ENCODE results near the gene GPR55.

The GPR55 gene

DNA sequence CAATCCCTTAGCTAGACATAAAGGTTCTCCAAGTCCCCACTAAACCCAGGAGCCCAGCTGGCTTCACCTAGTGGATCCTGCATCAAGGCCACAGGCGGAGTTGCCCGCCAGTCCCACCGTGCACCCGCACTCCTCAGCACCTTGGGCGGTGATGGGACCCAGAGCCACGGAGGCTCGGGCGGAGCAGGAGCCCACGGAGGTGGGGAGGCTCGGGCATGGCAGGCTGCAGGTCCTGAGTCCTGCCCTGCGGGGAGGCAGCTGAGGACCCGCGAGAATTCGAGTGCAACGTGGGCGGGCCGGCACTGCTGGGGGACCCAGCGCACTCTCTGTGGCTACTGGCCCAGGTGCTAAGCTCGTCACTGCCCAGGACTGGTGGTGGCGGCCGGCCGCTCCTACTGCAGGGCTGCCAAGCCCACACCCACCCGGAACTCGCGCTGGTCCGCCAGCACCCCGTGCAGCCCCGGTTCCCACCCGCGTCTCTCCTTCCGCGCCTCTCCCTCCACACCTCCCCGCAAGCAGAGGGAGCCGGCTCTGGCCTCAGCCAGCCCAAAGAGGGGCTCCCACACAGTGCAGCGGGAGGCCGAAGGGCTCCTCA, 39.2 kb upstream of the GPR55 start:
- TF ChIP-seq, protein P1, sequence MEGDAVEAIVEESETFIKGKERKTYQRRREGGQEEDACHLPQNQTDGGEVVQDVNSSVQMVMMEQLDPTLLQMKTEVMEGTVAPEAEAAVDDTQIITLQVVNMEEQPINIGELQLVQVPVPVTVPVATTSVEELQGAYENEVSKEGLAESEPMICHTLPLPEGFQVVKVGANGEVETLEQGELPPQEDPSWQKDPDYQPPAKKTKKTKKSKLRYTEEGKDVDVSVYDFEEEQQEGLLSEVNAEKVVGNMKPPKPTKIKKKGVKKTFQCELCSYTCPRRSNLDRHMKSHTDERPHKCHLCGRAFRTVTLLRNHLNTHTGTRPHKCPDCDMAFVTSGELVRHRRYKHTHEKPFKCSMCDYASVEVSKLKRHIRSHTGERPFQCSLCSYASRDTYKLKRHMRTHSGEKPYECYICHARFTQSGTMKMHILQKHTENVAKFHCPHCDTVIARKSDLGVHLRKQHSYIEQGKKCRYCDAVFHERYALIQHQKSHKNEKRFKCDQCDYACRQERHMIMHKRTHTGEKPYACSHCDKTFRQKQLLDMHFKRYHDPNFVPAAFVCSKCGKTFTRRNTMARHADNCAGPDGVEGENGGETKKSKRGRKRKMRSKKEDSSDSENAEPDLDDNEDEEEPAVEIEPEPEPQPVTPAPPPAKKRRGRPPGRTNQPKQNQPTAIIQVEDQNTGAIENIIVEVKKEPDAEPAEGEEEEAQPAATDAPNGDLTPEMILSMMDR (conservative IDR thresholded peaks at IDR 0.05): no peak
- H3K27ac ChIP-seq: no peak overlapping the region

DNA sequence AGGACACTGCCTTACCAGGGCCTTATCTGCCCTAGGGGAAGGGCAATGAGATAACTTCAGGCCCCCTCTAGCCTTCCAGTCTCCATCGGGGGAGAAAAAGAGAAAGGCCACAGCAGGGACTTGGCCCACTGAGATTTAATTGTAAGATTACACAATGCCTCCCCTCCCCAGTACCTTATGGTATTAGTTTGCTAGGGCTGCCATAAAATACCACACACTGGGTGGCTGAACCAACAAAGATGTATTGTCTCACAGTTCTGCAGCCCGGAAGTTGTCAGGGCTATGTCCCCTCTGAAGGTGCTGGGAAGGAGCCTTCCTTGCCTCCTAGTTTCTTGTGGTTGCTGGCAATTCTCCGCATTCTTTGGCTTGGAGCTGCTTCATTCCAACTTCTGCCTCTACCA, 36.0 kb upstream of the GPR55 start:
- TF ChIP-seq, protein P1 (conservative IDR thresholded peaks at IDR 0.05): no peak
- no peak overlapping the region for H3K27ac ChIP-seq

- H3K27ac ChIP-seq: no peak overlapping the region
These were observed 35.0 kb upstream of the GPR55 start for GRCh38 chr2:230960026-230960425.

DNA sequence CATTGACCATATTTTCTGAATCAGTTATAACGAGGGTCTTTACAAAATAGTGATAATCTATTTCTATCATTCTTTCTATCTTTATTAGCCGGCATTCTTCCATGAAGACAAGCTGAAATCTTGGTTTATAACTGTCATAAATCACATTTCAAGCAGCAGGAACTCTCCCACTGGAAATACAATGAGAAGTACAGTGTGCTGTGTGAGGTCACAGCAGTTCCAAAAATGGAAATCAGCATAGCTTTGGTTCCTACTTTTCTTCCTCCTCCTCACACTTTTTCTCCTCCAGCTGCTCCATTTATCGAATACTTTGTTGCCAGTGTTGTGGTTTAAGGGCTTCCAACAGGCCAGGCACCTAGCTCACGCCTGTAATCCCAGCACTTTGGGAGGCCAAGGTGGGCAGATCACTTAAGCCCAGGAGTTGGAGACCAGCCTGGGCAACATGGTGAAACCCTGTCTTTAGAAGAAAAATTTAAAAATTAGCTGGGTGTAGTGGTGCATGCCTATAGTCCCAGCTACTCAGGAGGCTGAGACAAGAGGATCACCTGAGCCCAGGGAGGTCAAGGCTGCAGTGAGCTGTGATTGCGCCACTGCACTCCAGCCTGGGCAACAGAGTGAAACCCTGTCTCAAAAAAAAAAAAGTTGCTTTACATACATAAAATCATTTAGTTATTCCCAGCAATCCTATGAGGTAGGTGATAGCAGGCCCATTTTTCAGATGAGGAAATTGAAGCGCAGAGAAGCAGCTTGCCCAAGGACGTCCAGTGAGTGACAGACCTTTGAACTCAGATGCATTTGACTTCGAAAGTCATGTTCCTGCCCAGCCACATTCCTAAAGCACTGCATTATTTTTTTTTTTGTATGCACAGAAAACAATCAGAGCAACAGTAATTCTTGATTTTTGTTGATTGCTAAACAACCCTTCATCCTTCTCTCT, 34.0 kb upstream of the GPR55 start:
- TF ChIP-seq, protein P1 (conservative IDR thresholded peaks at IDR 0.05): no peak
- H3K27ac ChIP-seq: no peak overlapping the region

More at GRCh38 chr2:230960026-230960425, 35.0 kb upstream of the GPR55 start:
- TF ChIP-seq, protein P1 (conservative IDR thresholded peaks at IDR 0.05): no peak

DNA sequence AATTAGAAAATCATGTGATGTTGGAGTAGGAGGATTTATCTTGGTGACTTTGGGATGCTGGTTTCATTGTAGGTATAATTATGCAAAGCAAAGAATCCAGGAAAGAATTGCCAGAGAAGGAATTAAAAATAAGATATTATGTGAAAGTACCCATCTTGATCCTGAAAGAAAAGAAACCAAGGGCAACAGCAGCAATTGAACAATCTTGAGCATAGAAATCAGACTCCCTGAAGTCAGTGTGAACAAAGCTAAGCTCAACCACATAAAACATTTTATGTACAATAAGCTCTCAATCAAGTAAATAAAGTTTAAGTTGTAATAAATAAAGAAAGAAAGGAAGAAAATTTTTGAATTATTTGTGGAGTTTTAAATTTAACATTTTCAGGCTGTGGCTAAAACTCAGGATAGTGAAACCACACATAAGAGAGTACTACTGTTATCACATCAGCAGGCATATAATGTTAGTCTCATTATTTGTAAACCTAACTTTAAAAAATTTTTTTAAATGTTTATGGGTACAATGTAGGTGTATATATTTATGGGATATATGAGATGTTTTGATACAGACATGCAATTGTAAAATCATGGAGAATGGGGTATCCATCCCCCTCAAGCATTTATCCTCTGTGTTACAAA, 32.8 kb upstream of the GPR55 start:
- TF ChIP-seq, protein P1 (conservative IDR thresholded peaks at IDR 0.05): no peak
- H3K27ac ChIP-seq: no peak overlapping the region

DNA sequence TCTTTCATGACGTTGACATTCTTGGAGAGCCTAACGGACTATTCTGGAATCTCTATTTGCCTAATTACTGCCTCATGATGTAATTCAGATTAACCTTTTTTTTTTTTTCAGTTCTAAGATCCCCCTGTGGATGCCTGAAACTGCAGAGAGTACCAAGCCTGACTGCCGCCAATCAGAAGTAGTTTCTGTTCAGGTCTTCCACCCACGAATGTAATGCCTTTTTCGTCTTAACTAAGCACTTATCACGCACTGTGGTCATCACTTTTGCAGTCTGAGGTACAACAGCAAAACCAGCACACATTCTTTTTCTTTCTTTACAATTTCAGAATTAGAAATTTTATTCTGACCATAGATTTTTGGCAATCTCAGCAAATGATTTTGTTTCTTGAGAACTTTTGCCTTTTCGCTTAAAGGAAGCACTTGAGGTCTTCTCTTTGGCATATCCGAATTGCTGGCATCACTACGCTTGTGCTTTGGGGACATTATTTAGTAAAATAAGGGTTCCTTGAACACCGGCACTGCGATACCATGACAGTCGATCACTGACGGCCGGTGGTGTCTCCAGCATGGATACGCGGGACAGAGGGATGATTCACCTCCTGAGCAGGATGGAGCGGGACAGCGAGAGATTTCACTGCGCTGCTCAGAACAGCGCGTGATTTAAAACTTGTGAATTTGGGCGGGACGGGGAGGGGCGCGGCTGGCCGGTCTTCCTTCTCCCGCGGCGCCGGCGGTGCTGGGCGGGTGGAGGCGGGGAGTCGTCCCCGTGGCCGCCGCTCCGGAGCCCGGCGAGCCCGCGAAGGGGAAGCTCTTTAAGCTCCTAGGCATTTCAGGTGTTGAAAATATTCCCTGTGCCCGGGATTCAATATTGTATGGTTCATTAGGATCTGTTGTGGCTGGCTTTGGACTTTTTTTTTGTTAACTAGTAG, 32.0 kb upstream of the GPR55 start:
- TF ChIP-seq, protein P1 (conservative IDR thresholded peaks at IDR 0.05): no peak
- H3K27ac ChIP-seq: no peak overlapping the region
